ENCODE results near the gene FBXL17.

The FBXL17 gene

DNA sequence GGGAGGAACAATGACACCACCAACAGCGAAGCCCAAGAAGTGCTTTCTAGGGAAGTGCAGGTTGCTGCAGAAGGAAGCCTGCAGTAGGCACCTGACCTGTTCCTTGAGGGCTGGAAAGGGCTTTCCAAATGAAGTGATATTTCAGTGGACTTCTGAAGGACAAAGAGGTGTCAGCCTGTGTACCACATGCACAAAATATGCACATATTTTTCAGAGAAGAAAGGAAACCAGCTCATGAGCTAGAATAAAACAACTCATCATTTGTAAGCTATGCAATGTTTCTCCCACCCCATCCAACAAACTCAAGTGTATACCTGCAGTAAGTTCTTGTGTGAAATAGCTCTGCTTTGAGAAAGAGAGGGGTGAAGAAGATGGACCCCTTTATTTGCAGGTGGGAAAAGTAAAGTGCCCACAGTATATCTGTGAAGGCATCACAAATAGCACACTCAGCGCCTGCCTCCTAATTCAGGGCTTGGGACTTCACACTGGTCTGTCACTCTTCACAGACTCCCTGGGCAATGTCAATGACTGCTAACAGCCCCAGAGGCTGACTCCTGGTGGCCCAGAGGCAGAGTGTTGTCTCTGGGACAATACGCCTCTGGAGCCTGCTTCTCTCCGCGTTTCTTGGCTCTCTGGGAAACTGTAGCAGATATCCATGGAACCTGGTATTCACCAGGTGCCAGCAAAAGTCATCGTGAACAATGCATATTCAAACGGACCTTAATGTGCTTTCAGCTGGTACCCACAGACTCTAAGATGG is 513.1 kb downstream of the FBXL17 start:
- H3K27ac ChIP-seq = no peak overlapping the region
- TF ChIP-seq, protein P1, sequence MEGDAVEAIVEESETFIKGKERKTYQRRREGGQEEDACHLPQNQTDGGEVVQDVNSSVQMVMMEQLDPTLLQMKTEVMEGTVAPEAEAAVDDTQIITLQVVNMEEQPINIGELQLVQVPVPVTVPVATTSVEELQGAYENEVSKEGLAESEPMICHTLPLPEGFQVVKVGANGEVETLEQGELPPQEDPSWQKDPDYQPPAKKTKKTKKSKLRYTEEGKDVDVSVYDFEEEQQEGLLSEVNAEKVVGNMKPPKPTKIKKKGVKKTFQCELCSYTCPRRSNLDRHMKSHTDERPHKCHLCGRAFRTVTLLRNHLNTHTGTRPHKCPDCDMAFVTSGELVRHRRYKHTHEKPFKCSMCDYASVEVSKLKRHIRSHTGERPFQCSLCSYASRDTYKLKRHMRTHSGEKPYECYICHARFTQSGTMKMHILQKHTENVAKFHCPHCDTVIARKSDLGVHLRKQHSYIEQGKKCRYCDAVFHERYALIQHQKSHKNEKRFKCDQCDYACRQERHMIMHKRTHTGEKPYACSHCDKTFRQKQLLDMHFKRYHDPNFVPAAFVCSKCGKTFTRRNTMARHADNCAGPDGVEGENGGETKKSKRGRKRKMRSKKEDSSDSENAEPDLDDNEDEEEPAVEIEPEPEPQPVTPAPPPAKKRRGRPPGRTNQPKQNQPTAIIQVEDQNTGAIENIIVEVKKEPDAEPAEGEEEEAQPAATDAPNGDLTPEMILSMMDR (conservative IDR thresholded peaks at IDR 0.05) = no peak

DNA sequence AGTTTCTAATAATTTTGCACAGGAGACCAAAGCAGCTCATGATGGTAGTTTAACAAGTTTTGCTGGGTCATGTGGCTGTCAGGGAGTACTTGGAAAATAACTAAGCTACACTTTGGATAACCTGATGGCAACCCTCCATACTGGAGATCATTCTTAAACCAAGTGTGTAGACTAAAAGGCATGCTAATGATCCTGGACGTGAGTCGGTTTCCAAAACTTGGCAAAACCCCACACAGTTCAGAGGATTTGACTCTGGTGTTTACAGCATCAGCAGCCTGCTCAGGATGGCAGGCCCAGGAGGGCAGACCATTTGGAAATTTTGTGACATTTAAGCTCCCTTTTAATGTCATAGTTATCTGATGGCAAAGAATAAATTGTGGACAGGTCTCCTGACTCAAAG is 514.6 kb downstream of the FBXL17 start:
- no peak overlapping the region for H3K27ac ChIP-seq
- TF ChIP-seq, protein P1 (conservative IDR thresholded peaks at IDR 0.05) = no peak

DNA sequence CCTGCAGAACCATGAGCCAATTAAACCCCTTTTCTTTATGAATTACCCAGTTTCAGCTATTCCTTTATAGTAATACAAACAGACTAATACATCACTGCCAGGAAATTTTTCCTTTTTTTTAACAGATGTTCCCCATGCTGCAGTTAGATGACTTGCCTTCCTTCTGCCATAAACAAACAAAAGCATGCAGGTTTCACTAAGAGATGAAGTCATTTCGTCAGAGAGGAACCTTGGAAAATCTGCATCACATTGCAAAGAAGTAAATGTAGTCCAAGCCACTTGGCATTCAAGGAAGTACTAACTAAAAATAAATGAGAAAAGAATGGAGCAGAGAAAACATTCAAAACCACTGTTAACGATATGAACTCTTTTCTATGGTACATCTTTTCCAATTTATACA is 517.1 kb downstream of the FBXL17 start:
- no peak overlapping the region for H3K27ac ChIP-seq
- TF ChIP-seq, protein P1 (conservative IDR thresholded peaks at IDR 0.05) = no peak

DNA sequence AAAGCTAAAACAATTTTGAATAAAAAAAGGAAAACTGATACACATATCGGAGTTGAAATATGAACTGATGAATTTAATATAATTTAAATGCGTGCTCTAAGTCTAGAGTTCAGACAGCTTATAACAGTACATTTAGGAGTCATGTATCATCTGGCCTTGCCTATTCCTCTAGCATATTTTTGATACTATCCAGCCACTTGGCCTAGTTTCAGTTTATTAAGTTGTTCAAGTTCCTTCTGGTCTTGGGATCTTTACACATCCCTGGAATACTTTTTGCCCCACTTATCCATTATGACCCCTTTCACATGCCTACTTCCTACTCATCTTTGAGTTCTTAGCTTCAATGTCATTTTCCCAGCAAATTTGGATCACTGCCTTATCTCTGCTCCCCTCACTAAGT is 518.8 kb downstream of the FBXL17 start:
- no peak overlapping the region for H3K27ac ChIP-seq
- TF ChIP-seq, protein P1 (conservative IDR thresholded peaks at IDR 0.05) = no peak

DNA sequence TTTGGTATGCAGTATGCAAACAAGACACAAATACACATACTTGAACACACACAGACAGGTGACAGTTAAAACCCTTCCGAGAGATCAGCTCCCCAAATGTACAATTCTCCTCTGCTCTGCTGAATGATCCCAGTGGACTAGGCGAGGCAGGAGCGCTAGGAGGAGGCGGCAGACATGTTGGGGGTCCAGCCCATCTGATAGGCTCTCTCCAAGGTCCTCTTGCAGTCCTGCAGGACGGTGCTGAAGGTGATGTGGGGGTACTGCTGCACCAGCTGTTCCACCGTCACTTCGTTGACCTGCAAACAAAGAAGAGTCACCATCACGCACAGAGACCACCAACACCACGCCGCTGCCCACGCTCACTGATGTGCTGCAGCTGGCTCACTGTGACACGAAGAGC is 520.3 kb downstream of the FBXL17 start:
- TF ChIP-seq, protein P1 (conservative IDR thresholded peaks at IDR 0.05) = no peak
- no peak overlapping the region for H3K27ac ChIP-seq

DNA sequence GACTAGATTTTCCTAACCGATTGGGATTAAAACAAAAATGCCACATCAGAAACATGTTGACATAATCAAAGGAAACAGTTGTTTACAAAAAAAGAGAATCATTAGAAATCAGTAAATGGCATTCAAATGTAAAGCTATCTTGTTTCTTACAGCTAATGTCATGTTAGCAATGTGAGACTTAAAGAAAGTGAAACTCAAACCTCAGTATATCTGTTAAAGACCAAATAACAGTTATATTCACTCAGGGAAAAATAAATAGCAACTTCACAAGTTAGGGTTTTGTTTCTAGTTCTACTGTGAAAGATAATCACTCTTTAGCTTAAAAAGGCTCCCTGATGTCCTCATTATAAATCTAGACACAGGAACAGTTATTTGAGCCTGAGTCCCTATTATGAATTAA is 521.9 kb downstream of the FBXL17 start:
- TF ChIP-seq, protein P1 (conservative IDR thresholded peaks at IDR 0.05) = no peak
- no peak overlapping the region for H3K27ac ChIP-seq

DNA sequence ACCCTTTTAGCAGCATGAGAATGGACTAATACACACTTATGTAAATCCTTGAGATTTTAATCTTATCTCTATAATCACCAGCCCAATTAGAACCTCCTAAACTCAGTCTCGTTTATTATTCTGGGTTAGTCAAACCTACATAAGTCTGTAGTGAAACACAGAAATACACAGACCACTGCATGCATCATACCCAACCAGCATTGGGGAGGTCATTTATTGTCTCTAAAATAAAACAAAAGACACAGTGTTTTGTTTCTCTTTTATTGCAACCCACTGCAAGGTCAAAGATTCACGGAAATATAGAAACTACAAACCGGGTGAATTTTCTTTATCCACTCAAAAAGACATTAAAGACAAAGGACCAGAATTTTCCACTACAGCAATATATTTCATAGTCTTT is 523.1 kb downstream of the FBXL17 start:
- no peak overlapping the region for H3K27ac ChIP-seq

More for the DNA sequence above, 523.1 kb downstream of the FBXL17 start:
- TF ChIP-seq, protein P1 (conservative IDR thresholded peaks at IDR 0.05) = no peak

All from VCaP (cell line).